IPS DF 4.7 (cell line): Measurements from ENCODE around the gene MYO7B.

ENCODE experiments used
- DNase-seq: peaks from one replicate; pipeline ENCODE4 v3.0.0-alpha.2; 2013; ENCODE audit warnings: low spot score; ENCODE audit errors: extremely low read depth

The MYO7B gene

GRCh38 chr2:127624756-127625571 is 89.5 kb downstream of the MYO7B start:
- DNase-seq = no peak

DNA sequence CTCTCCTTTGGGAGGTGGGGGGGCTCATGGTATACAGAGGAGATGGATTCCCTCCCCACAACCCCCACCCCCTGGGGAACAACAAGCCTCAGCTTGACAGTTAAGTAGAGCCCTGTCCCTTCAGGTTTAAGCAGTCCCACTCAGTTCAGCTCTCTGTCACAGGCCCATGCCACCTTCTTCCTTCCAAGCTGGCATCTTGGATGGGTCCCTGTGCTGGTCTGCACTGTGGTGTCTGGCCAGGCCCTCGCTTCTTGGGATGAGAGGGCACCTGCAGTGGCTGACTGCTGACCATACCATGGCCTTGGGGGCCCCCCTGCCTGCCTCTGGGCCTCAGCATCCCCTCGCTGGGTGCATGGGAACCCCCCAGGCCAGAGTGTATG is 90.1 kb downstream of the MYO7B start:
- DNase-seq = no peak

DNA sequence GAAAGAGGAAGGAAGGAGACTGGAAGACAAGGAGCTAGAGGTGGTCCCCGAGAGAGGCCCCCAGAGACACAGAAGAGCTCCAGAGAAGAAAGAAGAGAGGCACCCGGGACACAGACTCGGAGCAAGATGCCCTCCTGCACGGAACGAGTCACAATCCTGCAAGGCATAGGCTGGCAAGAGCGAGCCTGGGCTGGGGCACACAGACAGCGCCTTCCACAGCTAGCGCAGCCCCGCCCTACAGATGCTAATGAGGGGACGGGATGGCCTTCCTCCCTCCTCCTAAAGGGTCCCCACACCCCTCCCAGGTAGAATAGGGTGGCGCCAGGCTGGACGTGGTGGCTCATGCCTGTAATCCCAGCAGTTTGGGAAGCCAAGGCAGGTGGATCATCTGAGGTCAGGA is 90.7 kb downstream of the MYO7B start:
- no peak for DNase-seq

GRCh38 chr2:127626917-127627739 is 91.6 kb downstream of the MYO7B start:
- no peak for DNase-seq

DNA sequence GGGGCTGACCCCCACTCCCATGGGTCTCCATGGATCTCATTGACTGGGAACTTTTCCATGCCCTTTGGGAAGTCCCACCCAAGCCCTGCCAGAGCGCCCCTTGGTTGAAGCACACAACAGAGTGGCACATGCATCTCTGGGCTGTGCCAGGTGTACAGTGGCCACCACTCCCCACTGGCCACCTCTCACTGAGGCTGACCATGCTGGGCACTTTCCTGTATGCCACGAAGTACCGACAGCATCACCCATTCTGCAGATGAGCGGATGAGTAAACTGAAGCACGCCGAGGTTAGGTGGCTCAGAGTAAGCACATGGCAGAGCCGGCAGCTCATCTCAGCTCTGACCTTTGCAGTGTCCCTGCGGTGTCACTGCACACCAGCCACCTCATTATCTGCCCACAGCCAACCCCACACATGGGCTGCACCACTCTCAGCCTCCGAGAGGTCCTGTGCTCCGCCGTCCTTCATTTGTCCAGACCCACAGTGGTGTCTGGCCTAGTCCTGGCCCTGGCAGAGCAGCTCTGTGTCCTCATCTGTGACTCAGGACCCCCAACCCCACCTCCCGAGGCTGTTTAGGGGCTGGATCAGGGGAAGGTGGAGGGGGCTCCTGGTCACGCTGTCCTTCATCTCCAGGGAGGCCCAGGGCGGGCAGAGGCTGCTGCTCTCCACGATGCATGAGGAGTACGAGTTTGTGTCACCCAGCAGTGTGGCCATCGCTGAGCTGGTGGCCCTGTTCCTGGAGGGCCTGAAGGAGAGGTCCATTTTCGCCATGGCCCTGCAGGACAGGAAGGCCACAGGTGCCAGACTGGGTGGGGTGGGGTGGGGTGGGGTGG is 92.5 kb downstream of the MYO7B start:
- no peak for DNase-seq

- DNase-seq = no peak
Measured at GRCh38 chr2:127628767-127629614, 93.5 kb downstream of the MYO7B start.

DNA sequence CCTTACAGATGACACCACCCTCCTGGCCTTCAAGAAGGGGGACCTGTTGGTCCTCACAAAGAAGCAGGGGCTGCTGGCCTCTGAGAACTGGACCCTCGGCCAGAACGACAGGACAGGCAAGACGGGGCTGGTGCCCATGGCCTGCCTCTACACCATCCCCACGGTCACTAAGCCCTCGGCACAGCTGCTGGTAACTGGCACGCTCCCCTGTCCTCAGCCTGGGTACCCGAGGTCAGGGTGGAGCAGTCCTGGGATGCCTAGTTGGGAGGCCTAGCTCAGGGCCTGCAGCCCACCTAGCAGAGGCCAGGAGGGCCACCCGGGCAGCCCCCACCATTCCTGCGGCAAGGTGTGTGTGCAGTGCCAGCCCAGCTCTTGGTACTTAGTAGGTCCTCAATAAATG is 94.2 kb downstream of the MYO7B start:
- DNase-seq = no peak

DNA sequence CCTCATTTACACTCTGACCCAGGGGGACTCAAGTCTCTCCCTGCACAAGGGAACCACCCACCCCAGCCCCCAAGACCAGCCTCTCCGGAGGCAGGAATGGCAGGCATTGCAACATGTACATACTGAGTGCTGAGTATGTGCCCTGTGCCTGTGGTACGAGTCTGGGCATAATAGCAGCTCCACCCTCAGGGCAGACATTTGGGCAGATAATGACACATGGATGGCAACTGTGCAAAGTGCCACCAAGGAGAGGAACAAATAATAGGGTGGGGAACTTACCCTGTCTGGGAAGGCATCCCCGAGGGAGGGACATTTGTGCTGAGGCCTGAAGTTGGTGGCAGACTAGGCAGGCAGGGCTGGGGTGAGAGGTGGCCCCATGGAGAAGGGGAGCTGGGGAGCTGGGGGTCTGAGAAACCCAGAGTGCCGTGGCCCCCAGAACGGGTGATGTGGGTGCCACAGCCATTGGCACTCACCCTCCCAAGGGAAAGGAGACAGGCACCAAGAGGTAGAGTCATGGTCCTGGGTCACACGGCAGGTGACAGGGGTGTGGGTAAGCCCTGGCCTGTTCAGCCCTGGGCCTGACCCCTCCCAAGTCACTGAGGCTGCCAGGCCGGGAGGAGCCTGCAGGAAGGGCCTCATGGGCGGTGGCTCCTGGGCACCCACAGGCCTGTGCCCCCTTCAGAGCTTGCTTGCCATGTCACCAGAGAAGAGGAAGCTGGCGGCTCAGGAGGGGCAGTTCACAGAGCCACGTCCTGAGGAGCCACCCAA is 94.8 kb downstream of the MYO7B start:
- DNase-seq = no peak

DNA sequence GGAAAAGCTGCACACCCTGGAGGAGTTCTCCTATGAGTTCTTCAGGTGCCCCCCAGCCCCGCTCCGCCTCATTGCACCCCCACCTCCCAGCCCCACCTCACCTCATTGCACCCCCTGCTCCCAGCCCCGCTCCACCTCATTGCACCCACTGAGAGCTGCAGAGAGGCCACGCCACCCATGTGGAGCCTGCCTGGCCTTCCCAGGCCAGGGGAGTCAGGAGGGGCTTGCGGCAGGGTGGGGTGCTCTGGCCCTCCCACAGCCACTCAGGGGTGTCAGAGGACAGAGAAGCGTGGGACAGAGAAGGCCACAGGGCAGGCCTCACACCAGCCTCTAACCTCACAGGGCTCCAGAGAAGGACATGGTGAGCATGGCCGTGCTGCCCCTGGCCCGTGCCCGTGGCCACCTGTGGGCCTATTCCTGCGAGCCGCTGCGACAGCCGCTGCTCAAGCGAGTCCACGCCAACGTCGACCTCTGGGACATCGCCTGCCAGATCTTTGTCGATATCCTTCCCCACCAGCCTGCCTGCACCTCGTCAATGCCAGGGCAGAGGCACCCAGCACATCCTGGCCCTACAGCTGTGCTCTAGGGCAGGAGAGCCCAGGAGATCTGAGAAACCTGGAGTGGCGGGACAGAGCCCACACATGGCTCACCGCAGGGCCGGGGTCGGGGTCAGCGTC is 95.5 kb downstream of the MYO7B start:
- DNase-seq = no peak

- DNase-seq = no peak
Measured at GRCh38 chr2:127631541-127631996, 96.1 kb downstream of the MYO7B start.

- no peak for DNase-seq
Measured at GRCh38 chr2:127631997-127632581, 96.6 kb downstream of the MYO7B start.

GRCh38 chr2:127632592-127633489 is 97.4 kb downstream of the MYO7B start:
- no peak for DNase-seq

- no peak for DNase-seq
Measured at GRCh38 chr2:127633556-127634065, 98.1 kb downstream of the MYO7B start.

GRCh38 chr2:127634066-127634617 is 98.7 kb downstream of the MYO7B start:
- DNase-seq = no peak

- DNase-seq = no peak
Measured at GRCh38 chr2:127634626-127635379, 99.3 kb downstream of the MYO7B start.

GRCh38 chr2:127635380-127636237 is 100.1 kb downstream of the MYO7B start:
- DNase-seq = no peak
